Activated CD4-positive, alpha-beta T cell treated with anti-CD3 and anti-CD28 coated beads for 1 hour (primary cell): ENCODE results near the gene TMPRSS6.

Experiments used
- DNase-seq: peaks from one replicate; pipeline ENCODE4 v3.0.0-alpha.2; 2020

The TMPRSS6 gene

DNA sequence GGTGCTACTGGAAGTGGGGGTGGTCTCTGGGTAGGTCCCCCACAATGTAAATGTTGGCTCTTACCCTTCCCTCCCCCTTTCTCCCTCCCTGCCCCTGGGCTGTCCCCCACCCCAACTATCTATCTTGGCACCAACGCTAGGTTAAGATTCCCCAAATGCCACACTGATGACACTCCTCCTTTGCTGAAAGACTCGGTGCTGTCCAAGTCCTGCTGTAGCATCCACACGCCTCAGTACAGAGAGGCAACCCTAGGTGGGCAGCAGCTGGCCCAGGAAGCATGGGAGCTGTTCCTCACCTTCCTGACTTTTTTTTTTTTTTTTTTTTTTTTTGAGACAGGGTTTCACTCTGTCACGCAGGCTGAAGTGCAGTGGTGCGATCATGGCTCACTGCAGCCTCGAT, 61.4 kb downstream of the TMPRSS6 start:
- no peak for DNase-seq

DNA sequence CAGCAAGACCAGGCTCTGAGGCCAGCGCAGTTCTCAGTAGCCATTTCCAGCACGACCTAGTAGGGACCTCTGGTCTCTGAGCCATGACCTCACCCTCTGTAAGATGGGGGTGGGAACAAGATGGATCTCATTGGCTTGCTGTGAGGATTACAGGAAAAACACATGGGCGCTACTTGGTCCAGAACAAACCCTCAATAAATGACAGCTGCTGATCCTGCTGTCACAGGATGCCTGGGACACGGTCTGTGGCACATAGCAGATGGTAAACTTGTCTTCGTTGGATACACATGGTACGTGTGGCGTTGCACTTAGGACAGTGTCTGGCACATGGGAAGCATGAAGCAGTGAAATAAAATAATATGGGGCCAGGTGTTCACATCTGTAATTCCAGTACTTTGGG, 62.5 kb downstream of the TMPRSS6 start:
- DNase-seq = no peak

GRCh38 chr22:37046589-37046988, 62.9 kb downstream of the TMPRSS6 start:
- DNase-seq = no peak

- DNase-seq = no peak
Measured at GRCh38 chr22:37045958-37046357, 63.6 kb downstream of the TMPRSS6 start.

DNA sequence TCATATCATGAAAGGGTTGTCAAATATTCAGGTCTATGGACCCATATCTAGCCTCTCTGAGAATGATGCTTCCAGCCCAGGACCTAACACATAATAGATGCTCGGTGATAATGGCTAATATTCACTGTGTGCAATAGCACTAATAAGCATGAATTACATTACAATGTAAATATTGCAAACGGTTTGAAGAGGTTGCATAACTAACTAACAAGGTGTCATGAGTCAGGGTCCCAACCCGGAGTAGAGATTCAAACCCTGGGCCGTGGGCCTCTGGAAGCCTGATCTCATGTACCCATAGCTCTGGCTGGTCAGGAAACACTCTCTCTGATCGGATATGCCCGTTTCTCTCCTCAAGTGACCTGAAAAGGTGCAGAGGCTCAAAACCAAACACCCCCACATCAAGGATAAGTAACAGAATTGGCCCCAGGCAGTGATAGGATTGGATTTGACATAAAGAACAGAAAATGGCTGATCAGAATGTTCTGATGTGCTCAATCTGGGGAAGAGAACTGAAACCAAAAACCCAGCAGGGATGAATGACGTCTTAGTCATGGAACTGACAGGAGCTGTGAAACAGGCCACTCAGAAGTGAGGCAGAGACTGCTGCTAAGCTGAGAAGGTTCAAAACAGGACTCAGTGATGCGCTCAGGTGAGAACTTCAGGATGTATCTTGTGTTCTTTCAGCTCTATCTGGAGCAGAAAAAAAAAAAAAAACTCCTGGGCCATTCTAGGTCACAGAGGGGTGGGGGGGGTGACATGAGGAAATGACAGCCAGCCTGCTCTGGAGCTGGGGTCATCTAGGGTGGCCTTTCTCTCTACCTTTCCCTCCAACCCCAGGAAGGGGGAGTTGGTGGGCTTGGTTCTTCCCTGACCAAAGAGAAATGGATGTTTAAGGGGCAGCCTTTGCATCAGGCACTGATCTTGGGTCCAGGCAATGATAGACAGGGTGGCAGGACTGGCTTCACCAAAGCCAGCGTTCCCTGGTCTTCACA, 64.6 kb downstream of the TMPRSS6 start:
- DNase-seq = no peak

- DNase-seq = no peak
Measured at GRCh38 chr22:37043828-37044538, 65.5 kb downstream of the TMPRSS6 start.

DNA sequence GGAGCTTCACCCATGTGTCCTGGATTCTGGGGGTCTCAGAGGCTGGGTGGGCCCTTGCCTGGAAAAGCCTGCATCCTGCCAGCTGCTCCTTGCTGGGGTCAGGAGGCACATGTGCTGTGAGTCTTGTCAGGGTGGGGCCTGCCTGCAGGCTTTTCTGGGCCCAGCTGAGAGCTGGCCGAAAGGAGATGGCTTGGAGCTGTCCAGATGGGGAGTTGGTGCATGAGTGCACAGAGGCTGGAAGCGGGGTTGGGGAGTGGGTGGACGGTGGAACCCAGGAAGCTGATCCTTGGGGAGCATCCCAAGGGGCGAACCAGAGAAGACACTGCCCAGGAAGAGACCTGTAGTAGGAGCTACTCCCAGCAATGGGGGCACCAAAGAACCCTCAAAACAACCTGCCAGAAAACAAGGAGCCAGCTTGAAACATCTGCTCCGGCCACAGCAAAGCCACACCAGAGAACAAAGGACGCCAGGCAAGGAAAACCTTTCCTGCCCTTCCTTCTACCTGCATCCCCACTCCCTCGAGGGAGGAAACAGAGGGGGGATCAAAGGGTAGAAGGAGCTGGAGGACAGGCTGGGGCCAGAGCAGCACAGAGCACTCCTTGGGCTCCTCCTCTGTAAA, 66.2 kb downstream of the TMPRSS6 start:
- no peak for DNase-seq

DNA sequence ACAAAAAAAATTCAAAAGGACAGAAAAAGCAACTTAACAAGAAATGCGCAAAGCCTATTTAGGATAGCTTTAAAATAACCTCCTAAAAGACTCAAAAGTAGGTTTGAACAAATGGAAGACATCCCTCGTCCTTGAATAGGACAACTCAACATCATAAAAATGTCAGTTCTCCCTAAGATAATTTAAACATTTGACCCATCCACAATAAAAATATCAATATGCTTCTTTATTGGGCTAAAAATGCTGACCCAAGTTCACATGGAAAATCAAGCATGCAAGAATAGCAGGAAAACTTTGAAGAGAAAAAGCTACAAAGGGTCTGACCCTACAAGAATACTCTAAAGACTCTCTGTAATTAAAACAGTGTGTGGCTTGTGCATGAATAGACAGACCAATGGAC, 70.0 kb downstream of the TMPRSS6 start:
- DNase-seq = no peak

DNA sequence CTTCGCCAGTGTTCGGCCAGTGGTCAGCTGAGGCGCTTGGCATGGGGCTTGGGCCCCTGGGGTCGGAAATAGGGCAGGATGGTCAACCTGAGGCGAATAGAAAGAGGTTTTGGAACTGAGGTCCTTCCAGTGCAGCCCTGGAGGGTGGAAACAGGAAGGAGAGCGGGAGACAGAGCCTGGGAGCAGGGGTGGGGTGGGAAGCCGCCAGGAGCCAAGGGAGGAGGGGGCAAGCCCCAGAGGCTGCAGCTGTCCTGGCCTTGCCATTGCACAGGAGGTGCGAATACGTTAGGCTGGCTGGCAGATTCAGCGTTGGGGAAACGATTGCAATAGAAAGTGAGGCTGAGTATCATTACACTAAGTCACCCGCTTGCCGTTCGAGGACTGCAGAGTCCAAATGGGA, 71.8 kb downstream of the TMPRSS6 start:
- DNase-seq = no peak

DNA sequence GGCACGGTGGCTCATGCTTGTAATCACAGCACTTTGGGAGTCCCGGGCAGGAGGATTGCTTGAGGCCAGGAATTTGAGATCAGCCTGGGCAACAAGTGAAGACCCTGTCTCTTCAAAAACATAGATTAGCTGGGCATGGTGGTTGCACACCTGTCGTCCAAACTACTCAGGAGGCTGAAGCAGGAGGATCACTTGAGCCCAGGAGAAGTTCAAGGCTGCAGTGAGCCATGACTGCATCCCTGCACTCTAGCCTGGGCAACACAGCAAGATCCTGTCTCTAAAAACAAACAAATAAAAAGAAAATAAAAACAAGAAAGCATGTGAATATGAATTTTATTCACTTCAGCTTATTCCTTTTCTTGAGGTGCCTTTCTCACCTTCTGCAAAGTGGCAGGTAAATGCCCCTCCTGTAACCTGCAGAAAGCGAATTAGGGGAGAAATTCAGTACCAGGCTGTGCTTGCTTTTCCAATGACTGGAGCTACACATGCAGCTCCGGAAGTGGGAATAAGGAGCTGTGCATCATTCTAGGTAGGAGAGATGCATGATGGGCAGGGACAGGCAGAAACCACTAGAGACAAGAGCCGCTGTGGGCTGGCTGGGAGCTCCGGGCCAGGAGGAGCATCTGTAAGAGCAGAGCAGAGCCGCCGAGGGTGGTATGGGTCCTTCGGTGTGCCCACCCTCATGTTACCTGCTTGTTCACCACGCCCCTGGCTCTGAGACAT, 72.7 kb downstream of the TMPRSS6 start:
- no peak for DNase-seq

GRCh38 chr22:37033605-37034430, 75.7 kb downstream of the TMPRSS6 start:
- no peak for DNase-seq

- no peak for DNase-seq
Measured at GRCh38 chr22:37032535-37033460, 76.7 kb downstream of the TMPRSS6 start.

- DNase-seq = no peak
Measured at GRCh38 chr22:37032134-37032534, 77.4 kb downstream of the TMPRSS6 start.

- DNase-seq = no peak
Measured at GRCh38 chr22:37030560-37031281, 78.8 kb downstream of the TMPRSS6 start.

DNA sequence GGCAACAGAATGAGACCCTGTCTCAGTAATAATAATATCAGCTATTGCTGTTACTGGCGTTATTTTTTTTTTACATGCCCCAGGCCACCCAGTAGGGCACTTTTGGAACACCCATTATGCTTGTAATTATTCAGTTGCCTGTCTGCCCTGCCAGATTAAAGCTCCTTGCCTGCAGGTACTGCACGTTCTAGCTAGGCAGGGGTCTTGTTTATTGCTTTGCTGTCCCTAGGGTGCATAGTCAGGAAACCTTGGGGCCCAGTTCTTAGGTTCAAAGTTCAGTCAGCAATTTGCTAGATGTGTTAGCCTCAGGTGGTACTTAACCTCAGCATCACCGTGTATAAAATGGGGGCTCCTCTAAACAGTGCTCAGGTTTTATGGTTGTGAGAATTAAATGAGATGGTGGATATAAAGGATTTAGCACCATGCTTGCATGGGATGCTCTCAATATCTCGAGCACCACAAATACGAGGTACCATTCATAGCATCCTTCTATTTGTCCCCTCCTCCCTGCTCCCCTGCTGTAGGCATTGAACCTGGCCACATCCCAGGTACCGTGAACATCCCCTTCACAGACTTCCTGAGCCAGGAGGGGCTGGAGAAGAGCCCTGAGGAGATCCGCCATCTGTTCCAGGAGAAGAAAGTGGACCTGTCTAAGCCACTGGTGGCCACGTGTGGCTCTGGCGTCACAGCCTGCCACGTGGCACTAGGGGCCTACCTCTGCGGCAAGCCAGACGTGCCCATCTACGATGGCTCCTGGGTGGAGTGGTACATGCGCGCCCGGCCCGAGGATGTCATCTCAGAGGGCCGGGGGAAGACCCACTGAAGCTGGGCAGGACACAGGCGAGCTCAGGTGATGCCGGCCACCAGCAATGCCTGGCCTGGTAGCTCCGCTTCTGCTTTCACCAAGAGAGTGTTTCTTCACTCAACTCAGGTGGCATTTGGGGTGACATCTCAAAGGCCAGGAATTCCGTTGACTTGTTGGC, 80.5 kb downstream of the TMPRSS6 start:
- DNase-seq = no peak

- DNase-seq = no peak
Measured at GRCh38 chr22:37027556-37027955, 82.0 kb downstream of the TMPRSS6 start.

- DNase-seq = no peak
Measured at GRCh38 chr22:37026325-37026724, 83.2 kb downstream of the TMPRSS6 start.

GRCh38 chr22:37025500-37026070, 83.9 kb downstream of the TMPRSS6 start:
- no peak for DNase-seq
